NCI-H1694 treated with DMSO at 0.1 percent for 48 hours (cell line): ENCODE measurements around the gene SVIL.
A peak's percentile ranks its signal among the peaks of the same experiment; 100 is the strongest.
"Not testable (repeated sequence)": the region's sequence is repeated elsewhere in the genome, so short reads cannot be mapped to it uniquely, and the experiment has no call there.

Experiments
- DNase-seq: peaks from one replicate; lab custom pipeline; 2025; lab: John Stamatoyannopoulos, UW

SVIL gene

DNA sequence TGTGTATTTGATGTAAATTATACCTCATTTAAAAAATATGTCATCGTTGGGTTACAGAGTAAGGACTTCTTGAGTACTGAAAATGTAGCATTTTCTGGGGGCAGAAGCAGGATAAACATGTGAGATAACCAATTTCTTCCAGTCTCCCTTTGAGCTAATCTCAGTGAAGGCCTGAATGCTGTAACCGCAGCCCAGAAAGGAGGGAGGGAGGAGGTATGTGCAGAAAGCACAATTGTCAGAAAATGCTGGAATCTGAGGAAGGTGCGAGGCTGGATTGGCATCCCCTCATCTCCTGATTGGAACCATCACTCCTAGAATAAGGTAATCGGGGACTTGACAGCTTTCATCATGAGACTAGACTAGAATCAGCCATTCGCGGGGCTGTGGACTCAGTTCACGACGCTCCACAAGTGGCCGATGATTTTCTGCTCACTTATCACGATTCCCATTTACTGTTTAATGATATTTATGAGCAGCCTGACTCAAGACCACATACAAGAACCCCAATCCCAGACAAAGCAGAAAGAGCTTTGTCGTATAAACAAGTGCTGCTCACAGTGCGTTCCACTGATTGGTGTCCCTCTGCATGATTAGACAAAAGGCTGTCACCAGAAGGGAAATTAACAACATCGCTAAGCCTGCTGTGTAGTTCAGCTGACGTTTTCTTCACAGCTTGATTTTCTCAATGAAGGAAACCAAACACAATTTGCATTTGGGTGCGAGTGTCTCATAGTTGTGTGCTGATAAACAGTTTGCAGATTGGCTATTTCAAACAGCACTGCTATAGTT, 93.2 kb downstream of the SVIL start:
- no peak for DNase-seq

DNA sequence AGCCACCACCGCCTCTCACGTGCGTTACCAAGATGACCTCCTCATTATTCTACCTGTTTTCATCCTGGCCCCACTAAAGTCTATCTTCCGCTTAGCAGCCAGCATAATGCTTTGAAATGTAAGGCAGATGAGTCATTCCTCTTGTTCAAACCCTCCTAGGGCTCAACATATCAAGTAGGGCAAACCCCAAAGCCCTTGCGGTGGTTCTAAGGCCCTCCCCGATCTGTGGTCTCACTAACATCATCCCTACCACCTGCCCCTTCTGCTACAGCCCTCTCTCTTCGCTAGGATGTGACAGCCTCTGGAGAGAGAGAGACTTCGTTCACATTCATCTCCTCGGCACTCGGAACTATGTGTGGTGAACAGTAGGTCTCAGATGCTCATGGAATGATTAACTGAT, 94.8 kb downstream of the SVIL start:
- no peak for DNase-seq

DNA sequence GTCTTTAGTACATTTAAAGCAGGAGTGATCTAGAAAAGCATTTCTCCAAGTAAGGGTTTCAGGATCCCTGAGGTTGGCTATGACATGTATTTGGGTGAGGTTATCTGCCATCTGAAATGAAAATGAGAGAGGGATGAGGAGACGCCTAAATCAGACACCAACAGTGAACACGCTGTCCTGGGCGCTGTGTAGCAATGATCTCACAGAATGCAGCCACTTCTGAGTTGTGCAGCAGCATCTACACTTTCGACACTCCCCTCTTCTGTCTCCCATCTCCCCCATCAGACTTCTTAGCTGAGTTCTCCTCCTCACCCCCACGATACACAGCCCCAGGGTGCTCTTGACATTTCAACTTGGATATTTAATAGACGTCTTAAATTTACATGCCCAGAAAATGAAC, 95.4 kb downstream of the SVIL start:
- DNase-seq: no peak

DNA sequence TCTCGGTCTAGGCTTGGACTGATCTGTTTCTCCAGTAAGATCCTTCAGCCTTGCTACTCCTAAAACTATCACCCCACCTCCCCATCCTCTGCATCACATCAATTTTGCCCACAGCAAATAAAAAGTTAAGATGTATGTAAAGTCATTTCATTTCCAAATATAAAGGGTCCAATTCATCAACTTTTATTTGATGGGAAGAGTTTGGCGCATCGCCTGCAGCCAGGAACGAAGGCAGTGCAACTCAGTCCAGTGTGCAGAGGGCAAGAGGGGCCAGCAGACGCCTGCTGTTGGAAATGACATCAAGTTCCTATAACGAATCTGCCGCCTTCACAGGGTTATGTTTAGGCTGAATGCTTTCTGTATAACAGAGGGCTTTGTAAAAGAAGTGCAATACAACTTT, 97.0 kb downstream of the SVIL start:
- no peak for DNase-seq

DNA sequence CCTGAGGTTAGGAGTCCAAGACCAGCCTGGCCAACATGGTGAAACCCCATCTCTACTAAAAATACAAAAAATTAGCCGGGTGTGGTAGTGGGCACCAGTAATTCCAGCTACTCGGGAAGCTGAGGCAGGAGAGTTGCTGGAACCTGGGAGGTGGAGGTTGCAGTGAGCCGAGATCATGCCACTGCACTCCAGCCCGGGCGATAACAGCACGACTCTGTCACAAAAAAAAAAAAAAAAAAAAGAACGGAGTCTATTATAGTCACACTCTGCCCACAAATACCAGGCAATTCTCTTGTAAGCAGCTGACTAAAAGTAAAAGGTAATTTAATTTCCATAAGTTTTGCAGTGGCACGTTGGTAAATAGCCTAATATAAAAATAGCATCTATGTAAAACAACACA, 98.1 kb downstream of the SVIL start:
- DNase-seq: not testable (repeated sequence)

DNA sequence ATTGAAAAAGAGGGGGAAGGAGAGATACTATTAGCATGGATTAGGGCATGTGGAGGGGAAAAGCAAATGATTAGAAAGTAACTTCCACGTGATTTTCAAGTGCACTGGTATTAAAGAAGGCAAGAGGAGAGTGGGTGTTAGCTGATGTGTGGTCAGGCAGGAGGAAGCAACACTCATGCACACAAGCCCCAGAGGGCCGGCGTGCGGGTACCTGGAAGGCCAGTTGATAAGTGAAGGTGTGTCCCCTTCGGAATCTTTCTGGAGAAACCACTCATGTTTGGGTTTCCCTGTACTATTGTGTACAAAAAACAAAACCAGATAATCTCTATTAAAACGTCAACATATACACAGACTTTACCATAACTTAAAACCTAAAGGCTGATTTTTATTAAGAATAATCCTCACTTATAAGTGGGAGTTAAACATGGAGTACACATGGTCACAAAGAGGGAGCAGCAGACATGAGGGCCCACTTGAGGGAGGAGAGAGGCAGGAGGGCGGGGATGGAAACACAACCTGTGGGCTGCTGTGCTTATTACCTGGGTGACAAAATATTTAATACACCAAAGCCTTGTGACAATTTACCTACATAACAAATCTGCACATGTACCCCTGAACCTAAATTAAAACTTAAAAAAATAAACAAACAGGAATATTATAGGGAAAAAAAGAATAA, 98.9 kb downstream of the SVIL start:
- DNase-seq: no peak

DNA sequence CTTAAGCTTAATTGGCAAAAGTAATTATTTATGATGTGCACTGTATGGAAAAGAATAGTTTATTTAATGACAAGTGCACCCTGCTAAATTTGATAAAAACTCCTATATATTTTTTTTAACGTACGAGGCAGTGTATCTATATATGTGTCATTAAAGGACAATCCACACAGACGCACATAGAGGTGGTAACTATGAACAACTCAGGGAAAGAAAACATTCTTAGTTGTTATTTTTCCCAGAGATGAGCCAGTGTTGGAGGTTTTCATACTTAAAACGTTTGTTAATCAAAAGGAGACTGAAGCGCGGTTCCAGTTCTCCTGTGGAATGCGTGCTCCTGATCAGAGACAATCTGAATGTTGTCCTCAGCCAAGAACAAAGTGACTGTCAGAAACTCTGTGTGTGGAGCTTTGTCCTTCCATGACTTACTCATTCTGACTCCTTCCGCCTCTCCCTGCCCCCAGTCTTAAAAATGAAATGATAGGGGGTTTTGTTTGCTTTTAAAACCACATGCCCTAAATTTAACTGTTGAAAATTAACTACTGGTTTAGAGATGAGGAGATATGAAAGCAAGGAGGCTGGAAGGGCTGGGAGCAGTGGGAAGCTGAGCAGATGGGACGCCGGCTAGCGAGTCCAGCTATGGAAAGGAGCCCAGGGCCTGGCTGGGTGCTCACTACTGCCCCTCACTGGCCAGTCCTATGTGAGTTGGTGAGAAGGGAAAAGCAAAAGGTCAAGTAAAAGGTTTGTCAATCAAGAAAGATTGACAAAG, 99.6 kb downstream of the SVIL start:
- DNase-seq: no peak

DNA sequence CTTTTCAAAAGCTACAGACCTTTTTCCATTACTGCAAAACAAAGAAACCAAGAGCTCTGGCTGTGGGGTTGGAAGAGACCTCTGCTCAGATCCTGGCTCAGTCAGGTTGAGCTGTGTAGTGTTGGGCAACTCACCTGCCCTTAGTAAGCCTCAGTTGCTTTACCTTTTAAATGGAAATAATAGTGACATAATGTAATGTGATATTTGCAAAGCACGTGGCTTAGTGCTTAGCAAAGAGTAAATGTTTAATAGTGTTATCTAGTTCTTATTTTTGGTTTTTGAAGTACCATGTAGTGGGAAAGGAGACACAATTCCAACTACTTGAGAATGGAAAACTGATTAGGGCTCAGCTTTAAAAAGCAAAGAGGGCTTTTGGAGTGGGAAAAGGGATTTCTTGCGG, 100.2 kb downstream of the SVIL start:
- DNase-seq: no peak

DNA sequence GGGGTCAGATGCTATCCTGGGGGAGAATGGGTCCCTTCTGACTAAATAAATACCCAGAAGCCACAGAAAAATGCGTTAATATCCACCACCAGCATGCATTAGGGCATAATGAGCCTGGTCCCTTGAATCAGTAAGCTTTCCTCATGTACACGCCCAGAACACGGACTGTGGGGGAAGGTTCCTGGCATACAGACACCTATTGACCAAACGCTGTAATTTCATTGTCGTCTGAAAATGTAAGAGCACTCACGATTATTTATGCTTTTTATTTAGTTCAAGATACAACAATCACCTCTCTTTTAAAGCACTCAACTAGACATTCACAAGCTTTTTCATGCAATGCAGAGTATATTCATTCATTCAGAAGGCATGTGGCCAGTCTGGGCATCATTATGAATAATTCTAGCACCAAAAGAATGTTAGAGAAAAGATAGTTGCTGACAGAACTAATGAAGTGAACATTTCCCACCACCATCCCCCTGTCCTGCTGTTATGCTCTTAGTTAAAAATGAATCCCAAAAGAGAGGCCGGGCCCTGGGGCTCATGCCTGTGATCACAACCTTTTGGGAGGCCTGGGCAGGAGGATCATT, 101.0 kb downstream of the SVIL start:
- DNase-seq: no peak

DNA sequence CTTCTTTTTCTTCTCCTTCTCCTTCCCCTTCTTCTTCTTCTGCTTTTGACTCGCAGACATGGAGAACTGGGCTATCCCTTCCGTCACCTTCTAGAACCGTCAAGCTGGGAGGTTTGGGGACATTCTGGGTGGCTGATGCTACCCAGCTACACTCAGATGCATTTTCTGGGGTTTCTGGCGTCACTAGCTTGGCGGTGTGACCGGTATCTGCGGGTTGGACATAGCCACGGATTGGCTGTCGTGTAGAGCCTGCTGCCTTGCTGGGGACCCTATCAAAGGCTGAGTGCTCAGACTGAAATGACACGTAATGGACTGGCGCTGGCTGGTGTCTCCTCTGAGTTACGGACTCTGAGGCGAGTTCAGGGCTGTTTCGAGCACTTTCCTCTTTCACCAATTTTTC, 101.7 kb downstream of the SVIL start:
- no peak for DNase-seq

DNA sequence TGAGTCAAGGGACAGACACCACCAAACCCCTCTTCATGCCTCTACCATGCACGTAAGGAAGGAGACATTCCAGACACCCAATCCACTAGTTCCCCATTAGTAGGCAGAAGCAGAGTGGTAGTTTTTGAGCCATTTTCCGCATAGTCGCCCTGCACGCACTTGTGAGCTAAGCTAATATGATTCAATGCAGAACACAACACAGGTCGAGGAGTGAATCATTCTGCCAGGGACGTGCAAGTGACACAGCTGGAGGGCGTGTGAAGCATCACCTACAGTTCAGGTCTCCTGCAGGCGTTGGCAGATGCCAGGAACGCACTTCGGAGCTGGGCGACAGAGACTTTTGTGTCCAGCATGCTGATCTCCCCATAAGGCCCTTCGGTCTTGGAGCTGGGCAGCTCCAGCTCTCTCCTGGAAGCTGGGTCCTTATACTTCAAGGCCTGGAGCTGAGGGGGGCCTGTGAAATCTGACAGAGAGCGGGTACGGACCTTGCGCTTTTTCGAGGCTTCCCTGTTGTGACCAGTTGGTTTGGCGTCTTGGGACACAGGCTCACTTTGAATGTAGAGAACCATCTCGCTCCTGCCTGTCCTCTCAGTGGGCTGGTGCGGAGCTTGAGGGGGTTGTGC, 102.4 kb downstream of the SVIL start:
- no peak for DNase-seq

DNA sequence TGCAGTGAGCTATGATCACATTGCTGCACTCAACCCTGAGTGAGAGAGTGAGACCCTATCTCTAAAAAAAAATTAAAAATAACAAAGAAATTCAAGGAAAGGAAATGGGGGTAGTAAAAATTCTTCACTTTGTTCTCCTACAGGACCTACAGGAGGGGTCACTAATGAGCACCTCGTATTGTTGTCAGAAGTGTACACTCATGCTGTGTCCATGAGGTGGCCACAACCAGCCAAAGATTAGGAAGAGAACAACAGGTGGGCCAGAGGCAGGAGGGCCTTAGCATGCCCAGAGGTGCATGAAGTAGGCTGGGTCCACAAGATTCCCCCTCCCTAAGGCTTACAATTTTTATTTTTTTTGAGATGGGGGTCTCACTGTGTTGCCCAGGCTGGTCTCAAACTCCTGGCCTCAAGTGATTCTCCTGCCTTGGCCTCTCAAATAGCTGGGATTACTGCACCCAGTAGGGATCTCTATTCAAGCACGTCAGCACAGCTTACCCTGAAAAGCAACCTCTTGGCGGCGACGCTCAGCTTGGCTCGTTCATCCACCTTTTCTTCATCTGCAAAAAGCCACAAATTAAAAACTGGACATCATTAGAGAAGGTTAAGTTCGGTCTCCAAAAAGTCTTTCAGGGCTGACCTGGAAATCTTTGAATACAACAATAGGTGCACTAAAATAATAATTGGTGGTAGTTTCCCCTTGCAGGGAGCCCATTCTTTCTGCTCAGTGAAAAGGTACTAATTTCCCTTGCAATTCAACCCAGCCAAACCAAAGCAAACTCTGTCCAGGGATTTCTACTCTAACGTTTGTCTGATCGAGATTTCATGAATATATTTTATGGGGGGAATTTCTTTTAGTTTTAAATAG, 104.4 kb downstream of the SVIL start:
- no peak for DNase-seq

DNA sequence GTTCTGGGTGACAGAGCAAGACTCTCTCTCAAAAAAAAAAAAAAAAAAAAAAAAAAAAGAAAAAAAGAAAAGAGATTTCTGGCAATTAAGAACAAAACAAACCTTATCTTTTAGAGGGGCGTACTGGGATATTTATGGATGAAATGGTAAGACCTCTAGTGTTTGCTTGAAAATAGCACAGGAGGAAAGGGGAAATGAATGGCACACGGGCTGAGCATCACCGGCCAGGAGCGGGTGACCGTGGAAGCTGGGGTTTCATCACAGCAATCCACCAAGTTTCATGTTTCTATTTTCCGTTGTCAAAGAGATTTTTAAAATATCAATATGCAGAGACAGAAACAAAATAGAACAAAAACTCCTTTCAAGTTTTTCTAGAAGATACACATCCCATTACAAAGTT, 105.6 kb downstream of the SVIL start:
- DNase-seq: no peak

DNA sequence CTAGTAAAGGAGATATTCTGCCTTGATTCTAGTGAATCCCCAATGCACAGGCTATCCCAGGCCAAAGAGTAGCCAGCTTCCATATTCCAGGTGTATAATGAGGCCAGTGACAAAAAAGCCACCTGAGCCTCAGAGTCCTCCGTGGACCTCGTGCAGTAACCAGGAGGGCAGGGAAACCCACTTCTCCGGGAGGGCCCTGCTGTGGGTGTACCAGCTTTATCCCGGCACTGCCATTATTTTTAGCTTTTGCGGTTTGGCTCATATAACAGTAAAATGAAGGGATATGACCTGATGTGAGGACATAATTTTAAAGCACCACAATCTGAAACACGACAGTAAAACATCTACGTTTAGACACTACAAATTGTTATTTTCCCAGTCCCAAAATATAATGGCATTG, 109.0 kb downstream of the SVIL start:
- DNase-seq: no peak

DNA sequence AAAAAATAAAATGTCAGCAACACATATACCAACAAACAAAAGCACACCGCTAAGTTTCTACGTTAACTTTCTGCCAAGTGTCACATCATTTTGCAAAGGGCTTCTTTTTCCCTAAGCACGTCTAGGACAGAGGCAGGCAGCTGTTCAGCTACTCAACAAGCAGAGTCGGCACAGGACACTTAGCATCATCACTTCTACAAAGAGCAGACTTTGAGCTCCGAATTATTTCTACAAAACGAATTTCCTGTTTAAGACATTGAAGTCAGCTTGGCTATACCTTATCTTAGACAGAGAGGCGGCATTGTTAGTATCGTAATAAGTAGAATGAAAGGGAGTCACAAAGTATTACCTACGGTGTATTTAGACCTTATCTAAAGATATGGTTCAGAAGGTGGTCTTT, 110.1 kb downstream of the SVIL start:
- DNase-seq: no peak

DNA sequence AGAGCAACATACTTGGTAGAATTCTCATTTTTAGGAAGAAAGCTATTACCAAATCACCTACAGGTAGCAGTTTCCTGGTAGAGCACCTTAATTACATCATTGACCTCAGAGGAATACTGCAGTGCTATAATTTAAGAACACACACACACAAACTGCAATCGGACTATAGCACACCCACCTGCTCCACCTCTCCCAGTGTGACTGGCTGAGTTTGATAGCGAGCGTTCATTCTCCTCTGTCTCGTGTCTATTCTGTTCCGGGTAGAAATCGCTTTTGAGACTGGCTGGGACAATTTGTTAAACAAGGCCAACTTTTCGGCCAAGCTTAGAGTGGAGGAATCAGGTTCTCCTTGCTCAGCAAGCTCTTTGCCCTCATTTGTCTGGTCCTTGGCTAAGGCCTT, 110.5 kb downstream of the SVIL start:
- DNase-seq: no peak

DNA sequence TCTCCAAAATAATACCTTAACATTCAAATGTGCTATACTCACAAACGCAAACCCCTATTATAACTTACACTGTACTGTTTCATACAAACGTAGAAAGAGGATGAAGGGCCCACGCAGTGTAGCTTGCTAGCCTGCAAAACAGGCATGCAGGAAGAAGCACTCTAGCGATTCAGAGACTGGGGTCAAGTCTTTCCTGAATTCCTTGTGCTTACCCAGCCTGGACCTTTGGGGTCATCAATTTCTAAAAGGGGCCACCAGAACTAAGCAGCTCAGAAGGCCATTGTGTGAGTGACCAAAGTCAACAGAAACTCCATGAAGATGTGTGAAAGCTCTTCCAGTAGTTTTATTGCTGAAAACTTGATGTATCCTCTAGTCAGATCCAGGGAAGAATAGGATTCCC, 111.9 kb downstream of the SVIL start:
- DNase-seq: no peak

DNA sequence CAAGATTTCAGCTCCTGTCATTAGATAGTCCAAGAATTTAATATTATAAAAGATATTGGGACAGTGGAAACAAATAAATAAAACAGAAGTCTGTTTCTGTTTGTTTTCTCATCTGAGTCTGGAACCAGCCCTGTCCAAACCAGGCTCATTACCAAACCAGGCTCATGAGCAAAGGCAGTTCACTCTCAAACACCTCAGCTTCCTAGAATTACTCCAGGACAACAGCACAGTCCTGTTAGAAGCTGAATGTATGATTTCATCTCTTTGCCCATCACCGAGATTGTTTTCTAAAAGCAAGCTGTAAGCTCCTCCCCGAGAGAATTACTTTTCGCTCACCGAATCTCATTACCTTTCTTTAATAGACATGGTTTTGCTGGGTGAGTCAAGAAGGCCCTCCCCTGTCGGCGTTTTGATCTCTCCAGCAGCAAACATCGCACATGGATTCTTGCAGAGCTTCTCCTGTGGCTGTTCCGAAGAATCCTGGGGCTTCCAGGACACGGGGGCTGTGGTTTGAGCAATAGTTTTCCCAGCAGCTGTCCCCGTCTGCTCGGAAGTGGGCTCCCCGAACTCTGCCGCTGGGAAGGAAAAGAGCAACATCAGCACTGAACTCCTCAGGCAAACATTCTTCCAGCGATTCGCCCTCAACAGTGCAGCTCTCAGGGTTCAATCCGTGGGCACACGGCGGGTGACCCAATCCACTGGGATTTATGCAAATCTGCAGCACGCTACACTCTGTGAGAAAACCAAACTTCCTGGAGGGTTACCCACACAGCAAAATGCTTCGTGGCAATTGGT, 112.5 kb downstream of the SVIL start:
- DNase-seq: no peak

DNA sequence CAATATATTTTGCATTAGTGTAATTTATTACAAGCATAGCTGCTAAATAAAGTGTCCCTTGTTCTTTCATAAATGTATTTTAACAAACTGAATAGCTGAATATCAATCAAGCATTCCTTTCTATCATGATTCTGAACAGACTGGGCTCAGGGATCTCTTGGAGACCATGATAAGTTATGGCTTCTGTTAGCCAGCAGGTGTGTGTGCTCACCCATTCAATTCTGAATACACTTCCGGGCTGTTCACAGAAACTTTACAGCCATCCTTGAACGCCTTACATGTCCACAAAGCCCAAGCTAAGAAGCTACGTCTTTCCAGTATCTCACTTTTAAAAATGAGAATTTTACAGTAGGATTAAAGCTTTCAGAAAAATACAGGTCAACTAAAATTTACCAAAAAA, 115.1 kb downstream of the SVIL start:
- DNase-seq: no peak

DNA sequence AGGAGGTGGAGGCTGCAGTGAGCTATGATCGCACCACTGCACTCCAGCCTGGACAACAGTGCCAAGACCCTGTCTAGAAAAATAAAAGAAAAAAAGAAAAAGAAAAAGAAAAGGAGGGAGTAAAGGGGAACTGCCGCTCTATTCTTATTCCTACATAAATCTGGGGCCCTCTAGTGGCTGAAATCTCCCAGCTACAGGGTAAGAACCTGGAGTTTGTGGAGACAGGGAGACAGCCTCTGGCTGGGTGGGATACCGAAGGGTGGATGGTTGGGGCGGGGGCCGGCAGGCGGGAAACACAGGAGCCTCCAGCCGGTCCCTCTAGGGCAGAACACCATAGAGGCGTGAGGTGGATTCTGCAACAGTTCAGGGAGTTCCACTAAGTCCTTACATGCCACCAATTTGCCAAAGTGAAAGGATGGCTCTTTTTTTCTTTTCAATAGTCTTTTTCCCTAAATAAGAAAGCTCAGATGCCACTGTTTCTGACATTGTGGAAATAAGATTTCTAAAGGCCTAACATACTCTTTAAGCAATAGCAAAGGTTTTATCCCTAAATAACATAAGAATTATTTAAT, 117.3 kb downstream of the SVIL start:
- peak; percentile 5 for DNase-seq
